Stimulated activated CD8-positive, alpha-beta memory T cell treated with anti-CD3 and anti-CD28 coated beads, Interleukin-15, amount 100 ng/mL, for 48 hours (primary cell): ENCODE results near the gene SERINC5.
A peak's percentile ranks its signal among the peaks of the same experiment; 100 is the strongest.
"Not testable (repeated sequence)": the region's sequence is repeated elsewhere in the genome, so short reads cannot be mapped to it uniquely, and the experiment has no call there.

Source experiments
- DNase-seq, 2 donors: peaks; one replicate each; pipeline ENCODE4 v3.0.0-alpha.2; 2020; ENCODE audit warnings: low read depth in 2 of 2

SERINC5 gene

GRCh38 chr5:80103371-80103770 is 152.5 kb downstream of the SERINC5 start:
- DNase-seq = no peak

- no peak for DNase-seq
Observed at GRCh38 chr5:80101993-80102392, 153.9 kb downstream of the SERINC5 start.

- no peak for DNase-seq
Observed at GRCh38 chr5:80097451-80097850, 158.4 kb downstream of the SERINC5 start.

- DNase-seq = no peak
Observed at GRCh38 chr5:80094236-80094738, 161.6 kb downstream of the SERINC5 start.

- no peak for DNase-seq
Observed at GRCh38 chr5:80093796-80094195, 162.1 kb downstream of the SERINC5 start.

- DNase-seq = no peak
Observed at GRCh38 chr5:80092486-80093107, 163.3 kb downstream of the SERINC5 start.

- DNase-seq = not testable (repeated sequence)
Observed at GRCh38 chr5:80091792-80092192, 164.1 kb downstream of the SERINC5 start.

GRCh38 chr5:80090884-80091166 is 165.0 kb downstream of the SERINC5 start:
- DNase-seq = no peak

GRCh38 chr5:80083101-80083890 is 172.6 kb downstream of the SERINC5 start:
- no peak for DNase-seq

- DNase-seq = peak; percentile 48 to 52
Observed at GRCh38 chr5:80082731-80083100, 173.1 kb downstream of the SERINC5 start.

GRCh38 chr5:80082281-80082680 is 173.6 kb downstream of the SERINC5 start:
- no peak for DNase-seq

GRCh38 chr5:80078921-80079320 is 176.9 kb downstream of the SERINC5 start:
- DNase-seq = no peak

- no peak for DNase-seq
Observed at GRCh38 chr5:80077051-80077714, 178.7 kb downstream of the SERINC5 start.

- no peak for DNase-seq
Observed at GRCh38 chr5:80076131-80077050, 179.5 kb downstream of the SERINC5 start.

GRCh38 chr5:80072103-80073073 is 183.5 kb downstream of the SERINC5 start:
- no peak for DNase-seq

GRCh38 chr5:80071510-80072021 is 184.3 kb downstream of the SERINC5 start:
- no peak for DNase-seq

- no peak for DNase-seq
Observed at GRCh38 chr5:80070338-80071056, 185.4 kb downstream of the SERINC5 start.

GRCh38 chr5:80069918-80070318 is 185.9 kb downstream of the SERINC5 start:
- DNase-seq = no peak

GRCh38 chr5:80069251-80069800 is 186.5 kb downstream of the SERINC5 start:
- no peak for DNase-seq
